MCF 10A (cell line): ENCODE data around the gene SPSB4. TPM values are rescaled to one million over a fixed set of nuclear protein-coding genes. Genes with fewer than 3 reads are reported as not detected.

ENCODE experiments used
- BruUV-seq: library from RNA; stranded (reverse); fragments of 400-500 nt; replicated peaks from 2 replicates; lab custom pipeline; 2021; lab: Mats Ljungman, UMichigan
- CTCF ChIA-PET: fragments of 300-600 bp; sonication (Branson Sonifier 250); formaldehyde crosslinking; extraction: SDS; loops from one replicate; lab custom pipeline; 2021; ENCODE audit warnings: antibody characterized with exemption, inconsistent platforms; lab: Yijun Ruan, JAX
- POLR2A ChIA-PET: fragments of 300-600, 350-650 bp; sonication (Branson Sonifier 250); formaldehyde crosslinking; extraction: SDS; loops from one replicate; lab custom pipeline; 2020; ENCODE audit warnings: antibody characterized with exemption, inconsistent platforms; lab: Yijun Ruan, JAX
- DNase-seq: peaks from one replicate; pipeline ENCODE4 v3.0.0-alpha.2; 2018; ENCODE audit not compliant: unreplicated experiment
- H3K27ac Mint-ChIP-seq: one replicate; pipeline ENCODE4 v1.8.0; 2022; ENCODE audit warnings: mild to moderate bottlenecking, low read depth, mixed read lengths; ENCODE audit not compliant: unreplicated experiment
- H3K27me3 Mint-ChIP-seq: one replicate; pipeline ENCODE4 v1.8.0; 2022; ENCODE audit warnings: mixed read lengths; ENCODE audit not compliant: insufficient read depth, unreplicated experiment
- H3K36me3 Mint-ChIP-seq: one replicate; pipeline ENCODE4 v1.8.0; 2022; ENCODE audit warnings: mild to moderate bottlenecking, moderate library complexity, mixed read lengths; ENCODE audit not compliant: insufficient read depth, unreplicated experiment
- H3K4me1 Mint-ChIP-seq: one replicate; pipeline ENCODE4 v1.8.0; 2022; ENCODE audit warnings: mixed read lengths; ENCODE audit not compliant: insufficient read depth, unreplicated experiment
- H3K4me3 Mint-ChIP-seq: one replicate; pipeline ENCODE4 v1.8.0; 2022; ENCODE audit warnings: mild to moderate bottlenecking, moderate library complexity, mixed read lengths; ENCODE audit not compliant: unreplicated experiment
- H3K9me3 Mint-ChIP-seq: one replicate; pipeline ENCODE4 v1.8.0; 2022; ENCODE audit warnings: mixed read lengths; ENCODE audit not compliant: unreplicated experiment
- CTCF ChIP-seq: fragments of 200-600 bp; IDR thresholded peaks from one replicate; pipeline ENCODE4 v1.8.0; 2022; ENCODE audit warnings: antibody characterized with exemption, mild to moderate bottlenecking; ENCODE audit not compliant: unreplicated experiment
- intact Hi-C: fragments of 100-400 bp; cut with micrococcal nuclease; formaldehyde crosslinking; loops from 2 replicates; pipeline ENCODE4 v1.14.1; 2022
- total RNA-seq: library from RNA; stranded (reverse); gene quantifications from 2 replicates; pipeline ENCODE4 v1.2.3, GENCODE V29; 2022

SPSB4 gene
- total RNA-seq, 1 experiment from 2014 or later, result not detected

GRCh38 chr3:141087076-141087777 lies 36.1 kb downstream of the SPSB4 start:
- DNase-seq, result no peak
- Mint-ChIP-seq H3K4me1 (no peaks in the 10 kb centered on the region), H3K9me3 (no peaks in the 10 kb centered on the region), H3K27ac (no peak overlapping the region), H3K4me3 (no peak overlapping the region), H3K36me3 (no peaks in the 10 kb centered on the region), H3K27me3 (peaks cover 22% of the 10 kb centered on the region)
- no TSS peak for BruUV-seq
- ChIA-PET CTCF (interaction anchor here (0.5 to 1.0 kb wide), 2 partner anchors 24 to 76 kb away, joined by 3 to 5 read pairs; no protein-coding TSS in a partner anchor), POLR2A (no interaction called here)
- no peak for TF ChIP-seq CTCF
- intact Hi-C loops, result no loop called here

- H3K36me3 Mint-ChIP-seq, result no peaks in the 10 kb centered on the region
- no peak for TF ChIP-seq CTCF
- DNase-seq, result no peak
- ChIA-PET CTCF (interaction anchor here (1.0 kb wide), 1 partner anchor 77 kb away, joined by 5 read pairs; no protein-coding TSS in a partner anchor), POLR2A (no interaction called here)
- H3K27me3 Mint-ChIP-seq, result peaks cover 22% of the 10 kb centered on the region
- no peaks in the 10 kb centered on the region for H3K4me1 Mint-ChIP-seq
- no peak overlapping the region for H3K27ac Mint-ChIP-seq
- H3K9me3 Mint-ChIP-seq, result no peaks in the 10 kb centered on the region
- BruUV-seq, result no TSS peak
- no peak overlapping the region for H3K4me3 Mint-ChIP-seq
- intact Hi-C loops, result no loop called here
Measured at GRCh38 chr3:141087778-141088130, 36.6 kb downstream of the SPSB4 start.

- POLR2A ChIA-PET, result no interaction called here
- H3K27me3 Mint-ChIP-seq, result peaks cover 19% of the 10 kb centered on the region
- DNase-seq, result no peak
- intact Hi-C loops, result no loop called here
- peaks cover 9% of the 10 kb centered on the region for H3K4me1 Mint-ChIP-seq
- H3K9me3 Mint-ChIP-seq, result no peaks in the 10 kb centered on the region
- CTCF ChIA-PET, result interaction anchor here (0.8 kb wide), 1 partner anchor 89 kb away, joined by 3 read pairs; no protein-coding TSS in a partner anchor
- no peak for TF ChIP-seq CTCF
- no peak overlapping the region for H3K4me3 Mint-ChIP-seq
- BruUV-seq, result no TSS peak
- H3K36me3 Mint-ChIP-seq, result no peaks in the 10 kb centered on the region
- H3K27ac Mint-ChIP-seq, result peak overlapping the region; percentile 65
Measured at GRCh38 chr3:141089339-141090152, 38.4 kb downstream of the SPSB4 start.

- no peak overlapping the region for H3K4me3 Mint-ChIP-seq
- H3K27ac Mint-ChIP-seq, result no peak overlapping the region
- H3K4me1 Mint-ChIP-seq, result peaks cover 9% of the 10 kb centered on the region
- ChIA-PET CTCF (interaction anchor here (0.9 to 1.3 kb wide), 4 partner anchors 14 to 100 kb away, joined by 3 to 6 read pairs (median 4); no protein-coding TSS in a partner anchor), POLR2A (no interaction called here)
- DNase-seq, result no peak
- no peaks in the 10 kb centered on the region for H3K36me3 Mint-ChIP-seq
- BruUV-seq, result no TSS peak
- intact Hi-C loops, result no loop called here
- peaks cover 11% of the 10 kb centered on the region for H3K27me3 Mint-ChIP-seq
- no peaks in the 10 kb centered on the region for H3K9me3 Mint-ChIP-seq
- TF ChIP-seq CTCF, result no peak
Measured at GRCh38 chr3:141091426-141091825, 40.3 kb downstream of the SPSB4 start.
